Muscle layer of colon (tissue), 2 donors: ENCODE data around the gene NRIP3.

Source experiments
- H3K27ac ChIP-seq: one replicate; pipeline ENCODE4 v1.7.0; 2013; ENCODE audit warnings: low read depth, mild to moderate bottlenecking, low read length, moderate library complexity
- H3K27me3 ChIP-seq, 2 donors: one replicate each; pipeline ENCODE4 v1.7.0; 2013; ENCODE audit warnings: low read length in 2 of 2, mild to moderate bottlenecking in 2 of 2; ENCODE audit not compliant: insufficient read depth in 2 of 2, control insufficient read depth in 1 of 2
- H3K36me3 ChIP-seq: one replicate; pipeline ENCODE4 v1.7.0; 2013; ENCODE audit warnings: mild to moderate bottlenecking, low read length; ENCODE audit not compliant: insufficient read depth
- H3K4me1 ChIP-seq: one replicate; pipeline ENCODE4 v1.7.0; 2013; ENCODE audit warnings: mild to moderate bottlenecking, low read length; ENCODE audit not compliant: insufficient read depth
- H3K4me3 ChIP-seq, 2 donors: one replicate each; pipeline ENCODE4 v1.7.0; 2013; ENCODE audit warnings: low read length in 2 of 2, low read depth in 1 of 2, mild to moderate bottlenecking in 1 of 2, moderate library complexity in 1 of 2
- H3K9ac ChIP-seq: one replicate; pipeline ENCODE4 v1.7.0; 2013; ENCODE audit warnings: low read length
- H3K9me3 ChIP-seq: one replicate; pipeline ENCODE4 v1.7.0; 2013; ENCODE audit warnings: mild to moderate bottlenecking, low read length
- donor health status: abdominal sarcoma.
- donor health status: Adenocarcinoma of cecum.

NRIP3 gene

GRCh38 chr11:9037046-9037780 lies 33.4 kb upstream of the NRIP3 start:
- H3K27ac ChIP-seq: no peak overlapping the region
- H3K9ac ChIP-seq: no peak overlapping the region
- H3K4me1 ChIP-seq: no peaks in the 10 kb centered on the region
- no peaks in the 10 kb centered on the region for H3K9me3 ChIP-seq
- no peak overlapping the region for H3K4me3 ChIP-seq
- no peaks in the 10 kb centered on the region for H3K27me3 ChIP-seq
- no peaks in the 10 kb centered on the region for H3K36me3 ChIP-seq

DNA sequence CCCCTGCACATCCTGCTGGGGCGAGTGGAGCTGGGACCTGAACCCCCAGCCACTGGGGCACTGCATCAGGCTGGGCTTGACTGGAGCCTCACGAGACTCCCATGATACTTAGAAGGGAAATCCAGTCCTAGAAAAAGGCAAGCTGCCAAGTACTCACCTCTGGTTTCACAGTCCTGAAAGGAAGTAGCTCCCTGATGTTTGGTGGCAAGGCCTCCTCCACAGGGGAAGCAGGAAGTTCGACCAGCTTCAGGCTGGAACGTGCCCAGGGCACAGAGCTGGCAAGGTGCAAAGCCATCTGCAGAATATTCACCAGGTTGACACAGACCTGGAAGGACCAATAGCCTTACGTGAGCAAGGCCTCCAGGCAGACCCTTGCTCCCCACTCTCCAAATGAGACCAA lies 26.8 kb upstream of the NRIP3 start:
- no peaks in the 10 kb centered on the region for H3K4me1 ChIP-seq
- no peaks in the 10 kb centered on the region for H3K36me3 ChIP-seq
- no peaks in the 10 kb centered on the region for H3K9me3 ChIP-seq
- no peak overlapping the region for H3K27ac ChIP-seq
- no peak overlapping the region for H3K4me3 ChIP-seq
- no peak overlapping the region for H3K9ac ChIP-seq
- no peaks in the 10 kb centered on the region for H3K27me3 ChIP-seq

- Histone ChIP-seq H3K9ac (no peak overlapping the region), H3K4me3 (no peak overlapping the region), H3K9me3 (no peaks in the 10 kb centered on the region), H3K27ac (no peak overlapping the region), H3K27me3 (no peaks in the 10 kb centered on the region), H3K36me3 (no peaks in the 10 kb centered on the region), H3K4me1 (no peaks in the 10 kb centered on the region)
Observed at GRCh38 chr11:9029422-9029821, 25.6 kb upstream of the NRIP3 start.

GRCh38 chr11:9028581-9028980 lies 24.8 kb upstream of the NRIP3 start:
- Histone ChIP-seq H3K9me3 (no peaks in the 10 kb centered on the region), H3K36me3 (no peaks in the 10 kb centered on the region), H3K4me1 (no peaks in the 10 kb centered on the region), H3K4me3 (no peak overlapping the region), H3K27me3 (no peaks in the 10 kb centered on the region), H3K9ac (no peak overlapping the region), H3K27ac (no peak overlapping the region)

DNA sequence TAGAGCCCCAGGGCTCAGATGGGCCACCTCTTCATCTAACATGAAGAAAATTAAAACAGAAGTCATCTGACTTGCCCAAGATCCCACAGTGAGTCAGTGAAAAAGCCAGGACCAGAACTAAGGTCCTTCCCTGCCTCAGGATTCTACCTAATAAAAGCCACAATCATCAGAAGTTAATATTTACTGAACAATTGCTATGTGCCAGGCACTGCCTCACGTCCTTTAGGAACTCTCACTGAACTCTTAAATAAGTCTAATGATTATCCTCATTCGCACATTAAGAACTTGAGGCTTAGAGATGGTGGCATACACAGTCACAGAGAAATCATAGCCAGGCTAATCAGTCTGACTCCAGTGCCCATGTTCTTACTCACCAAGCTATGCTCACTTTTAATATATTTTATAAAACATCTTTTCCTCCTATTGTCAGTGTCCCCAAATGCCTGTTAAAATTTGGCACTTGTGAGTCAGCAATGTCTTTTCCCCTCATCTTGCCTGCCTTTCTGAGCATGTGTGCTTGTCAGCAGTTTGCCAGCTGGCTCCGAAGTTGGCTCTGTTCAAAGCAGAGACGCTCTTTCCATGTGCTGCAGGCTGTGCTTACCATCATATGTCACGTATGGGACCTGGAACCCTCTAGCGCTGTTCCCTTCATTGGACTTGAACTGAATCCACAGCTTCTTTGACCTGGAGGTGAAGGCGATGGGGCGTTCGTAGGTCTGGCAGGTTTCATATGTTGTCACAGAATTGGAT lies 21.5 kb upstream of the NRIP3 start:
- Histone ChIP-seq H3K9me3 (no peaks in the 10 kb centered on the region), H3K27me3 (no peaks in the 10 kb centered on the region), H3K36me3 (no peaks in the 10 kb centered on the region), H3K4me1 (no peaks in the 10 kb centered on the region), H3K27ac (no peak overlapping the region), H3K4me3 (no peak overlapping the region), H3K9ac (no peak overlapping the region)

- H3K9me3 ChIP-seq: no peaks in the 10 kb centered on the region
- no peaks in the 10 kb centered on the region for H3K4me1 ChIP-seq
- H3K36me3 ChIP-seq: no peaks in the 10 kb centered on the region
- H3K27me3 ChIP-seq: no peaks in the 10 kb centered on the region
- H3K4me3 ChIP-seq: no peak overlapping the region
- H3K9ac ChIP-seq: no peak overlapping the region
- H3K27ac ChIP-seq: no peak overlapping the region
Observed at GRCh38 chr11:9022961-9023680, 19.3 kb upstream of the NRIP3 start.

DNA sequence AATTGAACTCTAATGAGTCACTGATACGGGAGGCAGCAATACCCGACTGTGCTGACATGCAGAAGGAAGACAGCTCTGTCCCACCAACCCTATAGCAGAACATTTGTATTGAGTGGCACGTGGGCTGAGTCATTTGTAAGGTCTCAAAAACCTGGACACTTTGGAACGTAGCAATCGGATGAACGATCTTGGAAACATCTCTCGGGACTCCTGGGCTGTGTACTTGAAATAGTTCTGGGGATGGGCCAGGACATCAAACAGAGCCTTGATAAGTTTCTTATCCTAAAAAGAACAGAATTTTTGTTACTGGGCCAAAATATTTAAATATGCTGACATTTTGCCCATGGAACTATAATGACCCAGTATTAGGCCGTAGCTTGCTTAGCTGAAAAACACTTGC lies 17.1 kb upstream of the NRIP3 start:
- H3K36me3 ChIP-seq: no peaks in the 10 kb centered on the region
- H3K9ac ChIP-seq: no peak overlapping the region
- no peak overlapping the region for H3K27ac ChIP-seq

DNA sequence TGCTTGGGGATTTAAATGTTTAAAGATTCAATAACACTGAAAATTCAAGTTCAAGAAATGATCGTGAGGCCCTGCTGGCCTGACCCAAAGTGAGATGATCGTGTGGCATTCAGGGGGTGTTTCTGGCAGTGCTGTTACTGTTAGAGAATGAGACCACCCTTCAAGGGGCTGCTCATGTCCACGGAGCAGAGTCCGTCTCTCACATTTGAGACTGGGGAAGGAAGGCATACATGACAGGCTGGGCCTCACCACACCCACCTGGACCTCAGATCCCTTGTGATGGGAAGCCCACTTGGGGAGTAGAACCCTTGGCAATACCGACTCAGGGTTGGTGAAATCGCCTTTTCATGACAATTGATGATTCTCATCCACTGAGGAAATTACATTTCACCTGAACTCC lies 16.1 kb upstream of the NRIP3 start:
- Histone ChIP-seq H3K9me3 (no peaks in the 10 kb centered on the region), H3K9ac (no peak overlapping the region), H3K36me3 (no peaks in the 10 kb centered on the region), H3K27me3 (no peaks in the 10 kb centered on the region), H3K4me3 (no peak overlapping the region), H3K4me1 (peaks cover 4% of the 10 kb centered on the region), H3K27ac (no peak overlapping the region)

More for the DNA sequence above, 17.1 kb upstream of the NRIP3 start:
- peaks cover 2% of the 10 kb centered on the region for H3K4me1 ChIP-seq
- H3K4me3 ChIP-seq: no peak overlapping the region
- no peaks in the 10 kb centered on the region for H3K27me3 ChIP-seq
- H3K9me3 ChIP-seq: no peaks in the 10 kb centered on the region

DNA sequence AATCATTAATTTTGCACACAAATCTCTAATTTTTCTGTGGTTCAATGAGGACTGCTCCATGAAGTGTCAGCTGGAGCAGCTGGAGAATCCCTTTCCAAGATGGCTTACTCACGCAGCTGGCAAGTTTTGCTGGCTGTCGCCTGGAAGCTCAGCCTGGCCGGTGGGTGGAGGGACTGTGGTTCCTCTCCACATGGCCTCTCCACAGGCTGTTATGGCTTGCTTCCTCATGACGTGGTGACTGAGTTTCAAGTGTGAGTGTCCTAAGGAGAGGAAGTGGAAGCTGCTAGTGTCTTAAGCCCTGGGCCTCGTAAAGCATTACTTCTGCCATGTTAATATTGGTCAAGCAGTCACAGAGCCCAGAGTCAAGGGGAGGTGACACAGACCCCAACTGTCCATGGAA lies 14.0 kb upstream of the NRIP3 start:
- Histone ChIP-seq H3K4me3 (no peak overlapping the region), H3K27me3 (no peaks in the 10 kb centered on the region), H3K36me3 (no peaks in the 10 kb centered on the region), H3K9me3 (no peaks in the 10 kb centered on the region), H3K4me1 (peaks cover 4% of the 10 kb centered on the region), H3K9ac (no peak overlapping the region), H3K27ac (no peak overlapping the region)

- Histone ChIP-seq H3K27me3 (no peaks in the 10 kb centered on the region), H3K4me3 (no peak overlapping the region), H3K9me3 (no peaks in the 10 kb centered on the region), H3K4me1 (peaks cover 4% of the 10 kb centered on the region), H3K36me3 (no peaks in the 10 kb centered on the region), H3K27ac (no peak overlapping the region), H3K9ac (no peak overlapping the region)
Observed at GRCh38 chr11:9016916-9017642, 13.3 kb upstream of the NRIP3 start.

- Histone ChIP-seq H3K9me3 (no peaks in the 10 kb centered on the region), H3K36me3 (no peaks in the 10 kb centered on the region)
Observed at GRCh38 chr11:9015677-9016076, 11.9 kb upstream of the NRIP3 start.

More at GRCh38 chr11:9015677-9016076, 11.9 kb upstream of the NRIP3 start:
- Histone ChIP-seq H3K4me3 (no peak overlapping the region), H3K9ac (no peak overlapping the region), H3K4me1 (peaks cover 4% of the 10 kb centered on the region), H3K27ac (no peak overlapping the region), H3K27me3 (no peaks in the 10 kb centered on the region)
